GM12891 (cell line): Measurements from ENCODE around the gene TRRAP.

ENCODE experiments used
- PAX5 ChIP-seq: IDR thresholded peaks from 2 replicates; pipeline ENCODE4 v1.6.1; 2011; ENCODE audit warnings: low read length, moderate library complexity, mild to moderate bottlenecking; ENCODE audit not compliant: insufficient read depth, severe bottlenecking
- POLR2A ChIP-seq: IDR thresholded peaks from 2 replicates; pipeline ENCODE4 v1.6.1; 2011; ENCODE audit warnings: low read depth, low read length, control low read depth
- POLR2AphosphoS5 ChIP-seq: IDR thresholded peaks from 2 replicates; pipeline ENCODE4 v1.6.1; 2011; ENCODE audit warnings: low read depth, low read length, control low read depth
- POU2F2 ChIP-seq: IDR thresholded peaks from 2 replicates; pipeline ENCODE4 v1.6.1; 2011; ENCODE audit warnings: low read depth, mild to moderate bottlenecking, control low read depth, low read length, moderate library complexity
- SPI1 ChIP-seq: IDR thresholded peaks from 2 replicates; pipeline ENCODE4 v1.6.1; 2011; ENCODE audit warnings: low read depth, low read length, control low read depth
- TAF1 ChIP-seq: IDR thresholded peaks from 2 replicates; pipeline ENCODE4 v1.6.1; 2011; ENCODE audit warnings: low read depth, low read length, control low read depth

DNA sequence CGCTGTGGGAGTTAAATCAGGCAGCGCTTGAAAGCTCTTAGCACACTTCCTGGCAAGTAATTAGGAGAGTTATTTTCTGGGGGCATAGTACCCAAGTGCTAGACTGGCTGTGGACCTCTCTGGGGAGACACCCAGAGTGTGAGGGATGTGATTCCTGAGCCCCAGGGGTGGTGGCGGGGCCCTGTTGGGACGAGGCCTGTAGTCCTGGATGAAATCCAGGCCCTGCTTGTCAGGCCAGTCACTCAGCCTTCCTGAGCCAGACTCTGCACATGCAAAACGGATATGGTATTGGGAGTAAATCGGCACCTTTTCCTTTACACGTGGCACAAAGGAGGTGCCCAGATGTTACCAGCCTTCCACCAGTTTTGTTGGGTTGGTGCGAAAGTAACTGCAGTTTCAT, 31.2 kb downstream of the TRRAP start:
- TF ChIP-seq PAX5 (no peak), SPI1 (no peak), TAF1 (no peak), POLR2AphosphoS5 (no peak), POLR2A (no peak), POU2F2 (no peak)
